ENCODE data around the gene CCDC57. TPM values are rescaled to one million over a fixed set of nuclear protein-coding genes. Genes with fewer than 3 reads are reported as not detected.

The CCDC57 gene
- total and polyA plus RNA-seq, 9 of the 15 experiments (the other 6 are each of a cell fraction or from before 2014, with no cell fraction given): 0.83 to 36.2 (median 13.6) TPM

DNA sequence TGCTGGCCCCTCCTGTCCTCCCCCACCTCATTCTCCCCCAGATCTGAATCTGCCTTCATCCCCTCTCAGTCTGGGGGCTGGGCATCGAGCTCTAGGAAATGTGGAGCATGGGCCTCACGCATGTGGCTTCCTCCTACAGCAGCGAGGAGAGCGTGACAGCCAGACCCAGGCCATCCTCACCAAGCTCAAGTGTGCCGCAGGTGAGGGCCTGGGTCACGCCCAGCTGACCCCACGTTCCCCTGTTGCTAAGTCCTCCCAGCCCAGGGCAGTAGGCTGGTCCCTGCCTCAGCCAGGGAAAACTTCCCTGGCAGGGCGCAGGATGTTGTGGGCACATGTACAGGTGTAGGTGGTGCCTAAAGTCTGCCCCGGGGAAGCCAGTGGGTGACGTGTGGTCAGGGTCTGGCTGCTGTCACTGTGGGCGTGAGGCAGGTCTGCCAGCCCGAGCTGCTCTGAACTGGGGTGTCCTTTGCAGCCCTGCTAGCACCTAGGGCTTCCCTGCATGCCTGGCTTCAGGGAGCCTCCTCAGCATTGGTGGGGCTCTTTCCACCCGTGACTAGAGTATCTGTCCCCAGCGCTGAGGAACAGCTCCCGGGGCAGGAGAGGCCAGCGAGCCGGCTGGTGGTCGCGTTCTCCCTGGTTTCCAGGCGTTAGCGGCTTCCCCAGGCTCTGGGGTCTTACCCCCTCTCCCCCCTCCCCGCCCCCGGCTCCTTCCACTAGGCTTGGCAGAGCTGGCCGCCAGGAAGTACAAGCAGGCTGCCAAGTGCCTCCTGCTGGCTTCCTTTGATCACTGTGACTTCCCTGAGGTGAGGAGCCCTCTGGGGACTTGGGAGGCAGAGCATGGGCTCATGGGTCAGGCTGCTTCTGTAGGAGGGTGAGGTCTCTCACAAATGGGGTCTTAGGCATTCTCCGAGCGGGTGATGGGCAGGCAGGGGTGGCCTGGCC is 157.3 kb downstream of the CCDC57 start:
- WGBS (ENCODE audit: insufficient coverage, low coverage, missing lambda C conversion rate): 95% methylated on average over 13 of the region's 26 CpGs
- no peak overlapping the region for H3K27ac ChIP-seq (ENCODE audit: extremely low read depth, low read depth, low read length)
- H3K79me2 ChIP-seq (ENCODE audit: control insufficient read depth, insufficient read depth, low read length): peaks cover 27% of the 10 kb centered on the region
- no peaks in the 10 kb centered on the region for H3K9me1 ChIP-seq (ENCODE audit: control insufficient read depth, insufficient read depth, low read length)
- no peaks in the 10 kb centered on the region for H3K9me3 ChIP-seq (replicated peaks; ENCODE audit: control insufficient read depth, insufficient read depth, low read depth, low read length)
- no peak overlapping the region for H3K4me3 ChIP-seq
- H3K4me2 ChIP-seq (ENCODE audit: insufficient read depth, low read length): no peak overlapping the region
- POLR2A ChIA-PET: interaction anchor here (0.7 to 1.7 kb wide), 3 partner anchors 12 to 27 kb away, joined by 3 to 9 read pairs (median 6); no protein-coding TSS in a partner anchor
- FAIRE-seq: no peak
- in situ Hi-C loops (cut with MboI): no loop called here
- peaks cover 78% of the 10 kb centered on the region; the same call in 2 of the 3 replicates for H3K36me3 ChIP-seq (ENCODE audit: control insufficient read depth, insufficient read depth, low read length)
- H4K20me1 ChIP-seq (replicated peaks; ENCODE audit: control insufficient read depth, insufficient read depth, low read length): peaks cover 11% of the 10 kb centered on the region
- BruUV-seq (replicated peaks): no TSS peak
- no peaks in the 10 kb centered on the region for H3K27me3 ChIP-seq (ENCODE audit: control insufficient read depth in 2 of 2, insufficient read depth in 2 of 2, low read length in 2 of 2)
- peak overlapping the region in 1 of 2 experiments; percentile 68; a peak in 2 of 4 replicates for H3K9ac ChIP-seq (ENCODE audit: insufficient read depth in 1 of 2, low read depth in 2 of 2, low read length in 2 of 2)
- intact Hi-C loops (cut with micrococcal nuclease): no loop called here
- ATAC-seq: no peak
- TF ChIP-seq SUPT5H (IDR thresholded peaks at IDR 0.05) (0 out of 2 replicates have a peak, but pooled peaks have one; percentile 23), POLR2G (IDR thresholded peaks at IDR 0.05; ENCODE audit: low read depth, low read length) (peak; percentile 53; the same call in 1 of the 2 replicates), SAFB (IDR thresholded peaks at IDR 0.05; ENCODE audit: borderline replicate concordance, low read depth, low read length) (no peak)
- CTCF ChIA-PET (ENCODE audit: low intra/inter-chr PET ratio): no interaction called here
- no peak overlapping the region for H2AFZ ChIP-seq (ENCODE audit: low read depth, low read length)
- peaks cover 6 to 87% of the 10 kb centered on the region in 2 experiments; a peak in 3 of 5 replicates for H3K4me1 ChIP-seq (replicated peaks in 1 of 2; ENCODE audit: control insufficient read depth in 2 of 2, insufficient read depth in 2 of 2, low read length in 2 of 2)
- DNase-seq (ENCODE audit: extremely low read depth in 1 of 4, low spot score in 3 of 4): no peak
